GM12891 (cell line): ENCODE data around the gene COL10A1.
"Not testable (repeated sequence)": the region's sequence is repeated elsewhere in the genome, so short reads cannot be mapped to it uniquely, and the experiment has no call there.

Source experiments
- DNase-seq: peaks from one replicate; pipeline ENCODE4 v3.0.0; 2011; ENCODE audit warnings: low spot score; ENCODE audit not compliant: insufficient read length
- FAIRE-seq: peaks from 2 replicates; lab custom pipeline; 2011; peaks lifted over from hg19 to GRCh38; lab: Jason Lieb, UNC
- PAX5 ChIP-seq: IDR thresholded peaks from 2 replicates; pipeline ENCODE4 v1.6.1; 2011; ENCODE audit warnings: low read length, moderate library complexity, mild to moderate bottlenecking; ENCODE audit not compliant: insufficient read depth, severe bottlenecking
- POLR2A ChIP-seq: IDR thresholded peaks from 2 replicates; pipeline ENCODE4 v1.6.1; 2011; ENCODE audit warnings: low read depth, low read length, control low read depth
- POLR2AphosphoS5 ChIP-seq: IDR thresholded peaks from 2 replicates; pipeline ENCODE4 v1.6.1; 2011; ENCODE audit warnings: low read depth, low read length, control low read depth
- POU2F2 ChIP-seq: IDR thresholded peaks from 2 replicates; pipeline ENCODE4 v1.6.1; 2011; ENCODE audit warnings: low read depth, mild to moderate bottlenecking, control low read depth, low read length, moderate library complexity
- SPI1 ChIP-seq: IDR thresholded peaks from 2 replicates; pipeline ENCODE4 v1.6.1; 2011; ENCODE audit warnings: low read depth, low read length, control low read depth
- TAF1 ChIP-seq: IDR thresholded peaks from 2 replicates; pipeline ENCODE4 v1.6.1; 2011; ENCODE audit warnings: low read depth, low read length, control low read depth

The COL10A1 gene

DNA sequence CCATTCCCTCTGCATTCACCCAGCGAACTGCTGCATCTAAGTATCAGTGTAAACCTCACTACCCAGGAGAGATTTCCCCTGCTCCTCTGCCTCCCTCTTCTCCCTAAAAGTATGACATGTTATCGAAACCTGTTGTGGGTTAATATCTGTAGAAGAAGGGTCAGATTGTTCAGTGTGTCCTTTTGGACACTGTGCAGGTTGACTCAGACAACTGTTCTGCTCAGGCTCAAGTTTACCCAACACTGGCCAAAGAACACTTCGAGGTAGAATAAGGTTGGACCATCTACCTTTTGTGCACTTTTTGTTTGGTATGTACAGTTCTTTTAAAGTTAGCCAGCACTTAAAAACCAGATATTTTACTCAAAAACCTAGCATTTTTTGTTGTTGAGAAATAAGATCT is 20.7 kb downstream of the COL10A1 start:
- peak; percentile 31 for FAIRE-seq
- TF ChIP-seq POLR2AphosphoS5 (no peak), TAF1 (no peak), POU2F2 (no peak), SPI1 (no peak), PAX5 (no peak), POLR2A (no peak)
- DNase-seq: no peak

DNA sequence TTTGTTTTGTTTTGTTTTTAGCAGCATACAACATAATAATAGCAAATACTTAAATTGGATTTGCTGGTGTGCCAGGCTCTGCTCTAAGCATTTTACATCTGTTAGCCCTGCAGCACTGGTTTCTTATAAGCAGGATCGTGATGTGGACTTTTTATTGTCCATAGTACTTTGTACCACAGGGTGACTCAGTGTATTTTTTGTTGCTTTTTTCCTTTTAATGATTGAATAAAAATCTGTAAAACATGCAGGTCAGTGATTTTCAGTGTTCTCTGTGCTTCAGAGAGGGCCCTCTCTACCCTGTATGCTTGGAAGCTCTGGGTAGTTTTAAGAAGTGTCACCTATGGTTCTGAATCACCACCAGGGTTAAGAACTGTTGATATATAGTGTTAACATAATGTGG is 21.3 kb downstream of the COL10A1 start:
- DNase-seq (no peak), FAIRE-seq (no peak)
- no peak for TF ChIP-seq POLR2A
- no peak for TF ChIP-seq PAX5
- no peak for TF ChIP-seq SPI1
- no peak for TF ChIP-seq POU2F2
- no peak for TF ChIP-seq TAF1
- no peak for TF ChIP-seq POLR2AphosphoS5

DNA sequence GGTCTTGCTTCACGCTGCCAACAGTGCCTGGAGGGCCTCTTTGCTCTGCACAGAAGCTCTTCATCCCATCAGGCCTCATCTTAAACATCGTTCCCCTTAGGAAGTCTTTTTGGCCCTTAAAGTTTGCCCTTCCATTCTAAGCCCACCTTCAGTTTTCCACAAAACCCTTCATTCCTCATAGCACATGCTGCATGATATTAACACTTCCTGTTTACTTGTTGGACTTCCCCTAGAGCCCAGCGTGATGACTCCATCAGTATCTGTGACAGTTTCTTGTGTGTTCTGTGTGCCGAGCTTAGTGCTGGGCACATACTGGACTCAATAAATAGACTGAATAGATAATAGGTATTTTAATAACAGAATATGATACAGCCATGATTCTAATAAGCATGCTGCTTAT is 23.1 kb downstream of the COL10A1 start:
- no peak for FAIRE-seq
- DNase-seq: no peak

DNA sequence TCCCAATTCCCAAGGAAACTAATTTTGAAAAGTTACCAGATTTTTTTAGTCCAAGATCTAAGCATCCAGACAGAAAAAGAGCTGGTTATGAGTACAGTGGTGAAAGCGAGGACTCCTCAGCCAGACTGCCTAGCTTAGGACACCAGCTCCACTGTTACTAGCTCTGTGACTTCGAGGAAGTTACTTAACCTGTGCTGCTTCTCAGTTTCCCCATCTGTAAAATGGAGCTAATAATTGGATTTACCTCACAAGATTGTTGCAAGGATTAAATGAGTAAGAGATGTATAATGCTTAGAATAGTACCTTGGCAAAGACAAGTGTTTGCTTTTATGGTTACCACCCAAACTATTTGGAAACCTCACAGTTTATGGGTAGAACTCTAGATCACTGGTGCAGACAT is 24.1 kb downstream of the COL10A1 start:
- DNase-seq (no peak), FAIRE-seq (peak; percentile 52)
- TF ChIP-seq TAF1: no peak
- no peak for TF ChIP-seq POLR2A
- TF ChIP-seq PAX5: no peak
- TF ChIP-seq POU2F2: no peak
- no peak for TF ChIP-seq SPI1
- no peak for TF ChIP-seq POLR2AphosphoS5

More for the DNA sequence above, 23.1 kb downstream of the COL10A1 start:
- TF ChIP-seq POLR2A (0 out of 2 replicates have a peak, but pooled peaks have one; percentile 25), SPI1 (peak; percentile 75), POU2F2 (no peak), POLR2AphosphoS5 (no peak), TAF1 (0 out of 2 replicates have a peak, but pooled peaks have one; percentile 28)

- no peak for TF ChIP-seq POLR2AphosphoS5
- TF ChIP-seq POLR2A: no peak
- TF ChIP-seq POU2F2: no peak
- no peak for TF ChIP-seq TAF1
- no peak for TF ChIP-seq SPI1
- TF ChIP-seq PAX5: no peak
- no peak for FAIRE-seq
- no peak for DNase-seq
Measured at GRCh38 chr6:116101302-116101718, 24.6 kb downstream of the COL10A1 start.

DNA sequence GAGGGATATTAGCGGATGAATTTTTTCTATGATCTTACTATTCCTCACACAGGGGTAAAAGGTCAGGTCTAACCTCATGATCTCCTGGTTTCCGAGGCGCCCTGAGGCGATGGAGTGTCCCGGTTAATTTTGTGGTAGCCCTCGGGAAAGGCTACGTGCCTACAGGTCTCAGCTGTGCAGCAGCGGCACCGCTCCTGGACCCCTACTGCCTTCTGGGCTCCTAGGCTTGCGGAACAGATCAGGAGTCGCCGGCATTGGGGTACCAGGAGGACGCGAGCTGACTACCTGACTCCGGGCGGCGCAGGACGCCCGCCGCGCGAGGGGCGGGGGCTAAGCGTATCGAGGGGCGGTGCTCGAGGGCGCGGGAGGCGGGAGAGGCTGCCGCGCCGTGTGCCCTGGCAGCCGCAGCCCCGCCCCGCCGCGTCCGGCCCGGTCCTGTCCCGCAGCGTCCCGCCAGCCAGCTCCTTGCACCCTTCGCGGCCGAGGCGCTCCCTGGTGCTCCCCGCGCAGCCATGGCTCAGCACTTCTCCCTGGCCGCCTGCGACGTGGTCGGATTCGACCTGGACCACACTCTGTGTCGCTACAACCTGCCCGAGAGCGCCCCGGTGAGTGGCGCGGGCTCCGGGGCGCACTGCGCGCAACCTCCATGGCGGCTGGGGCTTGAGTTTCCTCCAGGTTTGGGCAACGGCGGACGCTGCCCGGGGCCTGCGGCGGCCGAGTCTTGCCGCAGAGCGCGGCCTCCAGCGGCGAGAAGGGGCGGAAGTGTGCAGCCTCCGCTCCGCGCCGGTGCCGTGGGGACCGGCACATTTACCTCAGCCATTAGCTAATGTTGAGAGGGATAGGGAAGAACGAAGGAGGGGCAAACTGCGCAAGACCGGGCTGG is 25.3 kb downstream of the COL10A1 start, which contains the start of gene NT5DC1:
Gene NT5DC1 (plus strand): TSS at position 435 of the 883 bp plus-strand sequence. CDS start 78 bp downstream, at position 513.
- DNase-seq: peak; percentile 79
- peak; percentile 99 for FAIRE-seq

DNA sequence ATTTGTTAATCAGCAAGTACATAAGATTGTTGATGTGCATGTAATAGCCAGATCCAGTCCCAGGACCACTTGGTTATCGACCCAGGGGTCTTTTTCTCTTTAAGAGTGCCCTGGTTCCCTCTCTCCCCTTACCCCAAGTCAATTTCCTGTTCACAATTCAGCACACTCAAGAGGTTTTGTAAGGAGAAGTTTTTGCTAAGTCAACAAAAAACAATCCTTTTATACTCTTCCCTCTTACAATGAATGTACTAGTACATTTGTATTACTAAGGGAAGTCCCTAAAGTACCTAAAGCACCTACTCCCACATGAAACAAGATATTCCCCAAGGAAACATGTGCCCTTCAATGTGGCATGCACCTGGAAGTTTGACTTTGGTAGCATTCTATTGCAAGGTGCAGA is 26.9 kb downstream of the COL10A1 start:
- FAIRE-seq (no peak), DNase-seq (no peak)
- TF ChIP-seq POLR2A: no peak
- TF ChIP-seq POLR2AphosphoS5: no peak
- no peak for TF ChIP-seq PAX5
- TF ChIP-seq TAF1: no peak
- no peak for TF ChIP-seq SPI1

More for the DNA sequence above, 25.3 kb downstream of the COL10A1 start, which contains the start of gene NT5DC1:
- TF ChIP-seq POLR2A (peak; percentile 87; the same call in 1 of the 2 replicates), POLR2AphosphoS5 (peak; percentile 82), PAX5 (no peak), TAF1 (peak; percentile 67), SPI1 (no peak), POU2F2 (no peak)

GRCh38 chr6:116096979-116097816 is 28.7 kb downstream of the COL10A1 start:
- DNase-seq: no peak
- no peak for FAIRE-seq
- TF ChIP-seq PAX5 (no peak), POU2F2 (no peak), TAF1 (no peak), POLR2A (no peak), SPI1 (no peak), POLR2AphosphoS5 (no peak)

- FAIRE-seq, DNase-seq: not testable (repeated sequence)
Measured at GRCh38 chr6:116096048-116096759, 29.7 kb downstream of the COL10A1 start.
